Naive thymus-derived CD4-positive, alpha-beta T cell (primary cell): ENCODE measurements around the gene UVRAG. TPM values are rescaled to one million over a fixed set of nuclear protein-coding genes. Genes with fewer than 3 reads are reported as not detected.

Experiments used
- ATAC-seq: fragments of 150-1000 bp; cut with Tn5 transposase; 2 replicates; pipeline ENCODE4 v1.10.0; 2021; ENCODE audit warnings: mild to moderate bottlenecking, moderate library complexity
- CTCF ChIA-PET: fragments of 350-600 bp; sonication (Branson Sonifier 250); formaldehyde crosslinking; loops from one replicate; lab custom pipeline; 2021; ENCODE audit warnings: antibody characterized with exemption; lab: Charles Lee
- POLR2A ChIA-PET: fragments of 350-600 bp; sonication (Branson Sonifier 250); formaldehyde crosslinking; loops from one replicate; lab custom pipeline; 2021; ENCODE audit warnings: antibody characterized with exemption, inconsistent platforms; lab: Charles Lee
- DNase-seq, 9 donors: peaks; one replicate each; pipeline versions ENCODE4 v3.0.0 to v3.0.0-alpha.2; 2020 to 2022; ENCODE audit warnings: mixed read lengths in 1 of 9
- H3K27ac ChIP-seq: one replicate; pipeline ENCODE4 v1.7.0; 2013; ENCODE audit warnings: mild to moderate bottlenecking, low read depth, low read length, moderate library complexity
- H3K27me3 ChIP-seq, 2 donors: one replicate each; pipeline ENCODE4 v1.7.0; 2013; ENCODE audit warnings: low read length in 2 of 2, mild to moderate bottlenecking in 2 of 2, moderate library complexity in 2 of 2; ENCODE audit not compliant: control insufficient read depth in 2 of 2, insufficient read depth in 2 of 2
- H3K36me3 ChIP-seq, 3 experiments: 1 replicate in 2 of 3; 2 replicates in 1 of 3; pipeline ENCODE4 v1.7.0; 2013; ENCODE audit warnings: low read length in 3 of 3, mild to moderate bottlenecking in 3 of 3, moderate library complexity in 1 of 3; ENCODE audit not compliant: insufficient read depth in 3 of 3, control insufficient read depth in 2 of 3
- H3K4me1 ChIP-seq, 2 donors: one replicate each; pipeline ENCODE4 v1.7.0; 2013; ENCODE audit warnings: low read length in 2 of 2, mild to moderate bottlenecking in 2 of 2, moderate library complexity in 1 of 2; ENCODE audit not compliant: control insufficient read depth in 2 of 2, insufficient read depth in 2 of 2
- H3K4me3 ChIP-seq: 2 replicates; pipeline ENCODE4 v1.7.0; 2013; ENCODE audit warnings: mild to moderate bottlenecking, low read length
- H3K9me3 ChIP-seq, 3 experiments: 1 replicate in 2 of 3; 2 replicates in 1 of 3; pipeline ENCODE4 v1.7.0; 2013; ENCODE audit warnings: low read length in 3 of 3; ENCODE audit not compliant: control insufficient read depth in 2 of 3
- H3K27ac Mint-ChIP-seq, 9 donors: one replicate each; pipeline ENCODE4 v1.8.0; 2020 to 2022; ENCODE audit warnings: mixed read lengths in 9 of 9, mild to moderate bottlenecking in 8 of 9, moderate library complexity in 5 of 9, inconsistent platforms in 2 of 9
- H3K27me3 Mint-ChIP-seq, 5 donors: one replicate each; pipeline ENCODE4 v1.8.0; 2021 to 2022; ENCODE audit warnings: mixed read lengths in 5 of 5, mild to moderate bottlenecking in 1 of 5
- H3K36me3 Mint-ChIP-seq, 5 donors: one replicate each; pipeline ENCODE4 v1.8.0; 2020 to 2022; ENCODE audit warnings: mixed read lengths in 5 of 5, mild to moderate bottlenecking in 3 of 5, inconsistent platforms in 1 of 5
- H3K4me1 Mint-ChIP-seq, 7 donors: one replicate each; pipeline ENCODE4 v1.8.0; 2020 to 2022; ENCODE audit warnings: mixed read lengths in 7 of 7, mild to moderate bottlenecking in 3 of 7, inconsistent platforms in 1 of 7
- H3K4me3 Mint-ChIP-seq, 10 donors: one replicate each; pipeline ENCODE4 v1.8.0; 2020 to 2022; ENCODE audit warnings: mild to moderate bottlenecking in 10 of 10, mixed read lengths in 10 of 10, moderate library complexity in 6 of 10, inconsistent platforms in 2 of 10
- H3K9me3 Mint-ChIP-seq, 11 donors: one replicate each; pipeline ENCODE4 v1.8.0; 2020 to 2022; ENCODE audit warnings: mixed read lengths in 11 of 11, mild to moderate bottlenecking in 4 of 11, inconsistent platforms in 1 of 11, moderate library complexity in 1 of 11
- intact Hi-C, 2 donors: fragments of 100-400 bp; cut with micrococcal nuclease; formaldehyde crosslinking; loops; one replicate each; pipeline ENCODE4 v1.15.1; 2023
- polyA plus RNA-seq, 2 donors: library from polyadenylated mRNA; unstranded; fragments of 300-500 nt; fragmentation: Illumina TruSeq; gene quantifications; one replicate each; pipeline ENCODE4 v1.2.3, GENCODE V29; 2021
- total RNA-seq, 6 experiments: library from RNA in 5 of 6; stranded (reverse) in 5 of 6; gene quantifications; 1 replicate in 5 of 6; 2 replicates in 1 of 6; pipeline ENCODE4 v1.2.3 and lab custom pipeline; 2021 to 2026

UVRAG gene
- total and polyA plus RNA-seq, 7 experiments from 2014 or later: 12.3 to 46.1 (median 24.6) TPM

DNA sequence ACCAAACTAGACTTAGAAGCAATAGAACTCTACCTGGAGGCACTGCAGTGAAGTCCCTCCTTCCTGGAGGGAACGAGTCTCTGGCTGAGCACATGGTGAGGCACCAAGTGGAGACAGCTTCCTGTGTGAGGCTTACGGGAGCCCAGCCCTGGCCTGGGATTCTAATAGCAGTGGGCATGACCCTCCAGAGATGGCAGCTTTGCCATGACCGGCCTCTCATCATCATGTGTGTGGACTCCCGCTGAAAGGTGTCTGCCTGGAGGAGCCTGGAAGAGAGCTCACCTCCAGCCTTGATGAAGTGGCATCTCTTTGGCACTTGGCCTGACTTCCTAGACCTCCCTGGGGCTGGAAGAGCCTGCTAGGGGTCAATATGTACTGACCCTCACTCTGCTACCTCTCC is 38.5 kb upstream of the UVRAG start:
- Mint-ChIP-seq H3K4me3 (no peak overlapping the region), H3K36me3 (no peaks in the 10 kb centered on the region), H3K27ac (no peak overlapping the region), H3K27me3 (no peaks in the 10 kb centered on the region), H3K4me1 (peaks cover 0 to 38% (median 0%) of the 10 kb centered on the region in 7 donors), H3K9me3 (no peaks in the 10 kb centered on the region)
- ChIA-PET POLR2A (no interaction called here), CTCF (interaction anchor here (1.5 kb wide), 1 partner anchor 27 kb away, joined by 5 read pairs; no protein-coding TSS in a partner anchor)
- no peaks in the 10 kb centered on the region for H3K27me3 ChIP-seq
- intact Hi-C loops: no loop called here
- H3K4me3 ChIP-seq: no peak overlapping the region
- H3K4me1 ChIP-seq: no peaks in the 10 kb centered on the region
- H3K36me3 ChIP-seq: no peaks in the 10 kb centered on the region
- H3K9me3 ChIP-seq: no peaks in the 10 kb centered on the region
- H3K27ac ChIP-seq: no peak overlapping the region
- no peak for DNase-seq
- no peak for ATAC-seq

DNA sequence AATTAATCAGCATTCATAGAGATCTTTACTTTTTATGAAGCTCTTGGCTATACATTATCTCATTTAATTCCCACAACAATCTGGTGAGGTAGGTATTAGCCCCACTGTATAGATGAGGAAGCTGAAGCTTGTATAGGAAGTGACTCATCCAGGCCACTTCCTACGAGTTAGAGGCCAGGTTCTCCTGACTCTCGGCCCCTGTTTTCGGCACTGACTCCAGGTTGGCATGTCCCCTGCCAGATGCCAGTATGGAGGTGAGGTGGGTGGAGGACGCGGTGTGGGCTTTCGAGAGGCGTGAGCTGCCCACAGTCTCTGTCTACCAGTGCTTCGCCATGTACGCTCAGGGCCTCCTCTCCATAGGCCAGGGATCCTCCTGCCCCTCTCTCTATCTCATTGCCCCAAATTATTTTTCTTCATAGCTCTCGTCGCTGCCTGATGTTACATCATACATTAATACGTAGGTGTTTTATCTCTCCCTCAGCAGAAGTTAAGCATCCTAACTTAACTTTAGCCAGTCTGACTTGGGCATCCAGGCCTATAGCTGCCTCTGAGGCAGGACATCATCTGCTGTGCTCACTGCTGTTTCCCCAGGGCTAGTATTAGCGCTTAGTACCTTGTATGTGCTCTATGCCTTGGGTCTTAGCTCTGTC is 37.4 kb upstream of the UVRAG start:
- peak overlapping the region in 1 of 10 donors; percentile 10 for H3K4me3 Mint-ChIP-seq
- H3K4me1 Mint-ChIP-seq: peaks cover 0 to 38% (median 0%) of the 10 kb centered on the region in 7 donors
- H3K9me3 Mint-ChIP-seq: no peaks in the 10 kb centered on the region
- peak overlapping the region in 1 of 9 donors; percentile 43 for H3K27ac Mint-ChIP-seq
- ATAC-seq (peak; percentile 72), DNase-seq (no peak)
- CTCF ChIA-PET: interaction anchor here (1.5 kb wide), 1 partner anchor 26 kb away, joined by 5 read pairs; no protein-coding TSS in a partner anchor
- POLR2A ChIA-PET: no interaction called here
- H3K9me3 ChIP-seq: no peaks in the 10 kb centered on the region
- H3K36me3 ChIP-seq: no peaks in the 10 kb centered on the region
- intact Hi-C loops: no loop called here
- no peaks in the 10 kb centered on the region for H3K27me3 ChIP-seq
- no peaks in the 10 kb centered on the region for H3K4me1 ChIP-seq
- no peak overlapping the region for H3K4me3 ChIP-seq
- no peaks in the 10 kb centered on the region for H3K27me3 Mint-ChIP-seq
- H3K36me3 Mint-ChIP-seq: no peaks in the 10 kb centered on the region
- no peak overlapping the region for H3K27ac ChIP-seq

DNA sequence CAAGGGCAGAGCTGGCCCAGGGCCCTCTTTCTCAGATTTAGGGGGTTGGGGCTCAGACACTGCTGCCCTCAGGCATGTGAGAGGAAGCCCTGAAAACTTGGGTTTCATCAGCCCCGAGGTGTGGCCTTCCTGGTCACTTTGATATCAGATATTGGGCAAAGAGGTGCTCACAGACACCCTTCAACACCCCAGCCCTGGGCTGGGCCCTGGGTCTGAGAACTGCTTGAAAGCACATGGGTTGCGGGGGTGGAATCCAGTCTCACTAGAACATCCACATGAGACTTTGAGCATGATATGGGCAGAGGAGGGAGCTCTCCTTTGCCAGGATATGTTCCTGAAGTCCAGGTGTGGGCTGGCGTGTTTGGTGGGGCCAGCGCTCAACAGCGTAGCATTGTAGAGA is 36.0 kb upstream of the UVRAG start:
- Histone ChIP-seq H3K27ac (no peak overlapping the region), H3K36me3 (no peaks in the 10 kb centered on the region), H3K27me3 (no peaks in the 10 kb centered on the region), H3K4me1 (no peaks in the 10 kb centered on the region), H3K9me3 (no peaks in the 10 kb centered on the region), H3K4me3 (no peak overlapping the region)
- DNase-seq (no peak), ATAC-seq (no peak)
- Mint-ChIP-seq H3K4me1 (peaks cover 0 to 34% (median 0%) of the 10 kb centered on the region in 7 donors), H3K27me3 (no peaks in the 10 kb centered on the region), H3K9me3 (no peaks in the 10 kb centered on the region), H3K4me3 (no peak overlapping the region), H3K36me3 (no peaks in the 10 kb centered on the region), H3K27ac (no peak overlapping the region)
- intact Hi-C loops: no loop called here
- CTCF ChIA-PET: no interaction called here
- POLR2A ChIA-PET: no interaction called here

DNA sequence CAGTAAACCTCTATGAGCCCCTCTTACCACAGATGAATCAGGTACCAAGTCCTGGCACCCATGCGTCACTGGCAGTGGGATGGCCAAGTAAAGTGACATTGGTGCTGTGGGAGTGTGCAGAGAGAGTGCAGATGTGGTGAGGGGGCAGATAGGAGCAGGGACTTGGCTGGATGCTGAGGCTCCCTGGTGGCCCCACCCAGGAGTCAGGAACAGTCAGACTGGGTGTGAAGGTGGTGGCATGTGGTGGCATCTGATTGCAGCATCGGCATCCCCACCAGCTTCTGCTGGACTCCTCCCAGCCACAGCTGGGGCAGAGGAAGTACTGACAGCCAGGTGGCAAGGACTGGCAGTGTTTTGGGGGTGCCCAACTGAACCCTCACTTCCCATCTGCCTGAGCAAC is 35.0 kb upstream of the UVRAG start:
- Mint-ChIP-seq H3K4me1 (peaks cover 0 to 31% (median 0%) of the 10 kb centered on the region in 7 donors), H3K4me3 (no peak overlapping the region), H3K36me3 (no peaks in the 10 kb centered on the region), H3K27me3 (no peaks in the 10 kb centered on the region), H3K27ac (no peak overlapping the region), H3K9me3 (no peaks in the 10 kb centered on the region)
- Histone ChIP-seq H3K4me3 (no peak overlapping the region), H3K27me3 (no peaks in the 10 kb centered on the region), H3K4me1 (no peaks in the 10 kb centered on the region), H3K36me3 (no peaks in the 10 kb centered on the region), H3K27ac (no peak overlapping the region), H3K9me3 (no peaks in the 10 kb centered on the region)
- intact Hi-C loops: no loop called here
- DNase-seq: no peak
- POLR2A ChIA-PET: no interaction called here
- CTCF ChIA-PET: no interaction called here
- no peak for ATAC-seq

DNA sequence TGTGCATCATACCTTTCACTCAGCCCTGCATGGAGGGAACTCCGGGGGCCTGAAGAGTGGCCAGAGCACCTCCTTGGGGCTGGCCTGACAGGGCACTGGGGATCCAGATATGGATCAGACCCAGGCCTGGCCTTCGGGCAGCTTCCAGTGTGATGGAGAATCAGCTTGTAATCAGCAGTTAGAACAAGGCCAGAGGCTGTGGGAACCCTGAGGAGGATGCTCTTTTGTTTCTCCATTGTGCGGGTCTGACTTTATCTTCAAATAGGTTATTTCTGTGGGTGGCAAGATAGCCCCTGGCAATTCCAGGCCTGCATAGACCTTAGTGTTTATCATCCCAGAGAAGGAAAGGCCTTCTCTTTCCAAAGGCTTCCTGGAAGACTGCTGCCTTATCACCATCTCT is 34.1 kb upstream of the UVRAG start:
- no peak overlapping the region for H3K27ac Mint-ChIP-seq
- intact Hi-C loops: no loop called here
- no peaks in the 10 kb centered on the region for H3K36me3 Mint-ChIP-seq
- H3K27ac ChIP-seq: no peak overlapping the region
- ATAC-seq (no peak), DNase-seq (no peak)
- POLR2A ChIA-PET: no interaction called here
- CTCF ChIA-PET: no interaction called here
- no peaks in the 10 kb centered on the region for H3K4me1 ChIP-seq
- H3K27me3 Mint-ChIP-seq: no peaks in the 10 kb centered on the region
- no peaks in the 10 kb centered on the region for H3K36me3 ChIP-seq
- no peaks in the 10 kb centered on the region for H3K27me3 ChIP-seq
- H3K4me3 ChIP-seq: no peak overlapping the region
- peaks cover 0 to 31% (median 0%) of the 10 kb centered on the region in 7 donors for H3K4me1 Mint-ChIP-seq
- no peaks in the 10 kb centered on the region for H3K9me3 Mint-ChIP-seq
- no peaks in the 10 kb centered on the region for H3K9me3 ChIP-seq
- no peak overlapping the region for H3K4me3 Mint-ChIP-seq

DNA sequence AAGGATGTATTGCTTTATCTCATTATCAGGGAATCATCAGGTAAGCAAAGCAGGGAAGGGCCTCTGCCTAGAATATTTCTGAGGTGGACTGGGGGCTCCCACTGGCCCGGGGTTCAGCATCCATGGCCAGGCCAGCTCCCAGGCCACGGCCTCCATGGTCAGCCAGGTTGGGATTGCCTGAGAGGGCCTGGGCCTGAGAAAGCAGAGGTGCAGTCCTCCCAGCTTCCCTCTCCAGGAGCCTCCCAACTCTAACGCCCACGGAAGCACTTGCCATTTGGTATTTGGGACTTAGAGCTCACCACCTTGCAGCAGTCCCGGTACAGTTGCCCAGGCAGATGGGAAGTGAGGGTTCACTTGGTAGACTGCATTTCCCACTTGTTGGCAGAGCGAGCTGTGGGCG is 33.7 kb upstream of the UVRAG start:
- CTCF ChIA-PET: no interaction called here
- no peaks in the 10 kb centered on the region for H3K4me1 ChIP-seq

DNA sequence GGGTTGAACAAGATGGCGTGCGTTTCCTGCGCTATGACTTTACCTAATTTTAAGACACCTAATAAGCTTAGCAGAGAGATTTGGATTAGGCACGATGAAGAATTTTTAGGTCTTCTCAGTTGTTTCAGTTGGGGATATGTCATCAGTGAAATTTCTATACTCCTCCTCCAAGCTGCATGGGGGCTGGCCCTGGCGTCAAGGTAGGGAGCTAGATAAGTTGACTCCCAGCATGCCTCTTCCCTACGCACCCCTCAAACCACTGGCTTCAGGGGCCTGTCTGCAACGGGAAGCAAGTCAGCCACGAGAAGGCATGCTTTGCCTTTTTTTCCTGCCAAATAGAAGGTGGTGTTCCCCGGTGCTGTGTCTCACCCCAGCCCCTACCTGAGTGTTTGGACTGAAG is 33.2 kb upstream of the UVRAG start:
- no peaks in the 10 kb centered on the region for H3K27me3 ChIP-seq
- Mint-ChIP-seq H3K4me3 (no peak overlapping the region), H3K27ac (no peak overlapping the region), H3K27me3 (no peaks in the 10 kb centered on the region), H3K36me3 (no peaks in the 10 kb centered on the region), H3K4me1 (peaks cover 0 to 29% (median 0%) of the 10 kb centered on the region in 7 donors), H3K9me3 (no peaks in the 10 kb centered on the region)
- H3K36me3 ChIP-seq: no peaks in the 10 kb centered on the region
- intact Hi-C loops: no loop called here
- ATAC-seq: no peak
- DNase-seq: no peak
- no peak overlapping the region for H3K4me3 ChIP-seq
- H3K27ac ChIP-seq: no peak overlapping the region
- ChIA-PET POLR2A (no interaction called here), CTCF (interaction anchor here (0.6 kb wide), 1 partner anchor 23 kb away, joined by 4 read pairs; no protein-coding TSS in a partner anchor)
- H3K4me1 ChIP-seq: no peaks in the 10 kb centered on the region
- H3K9me3 ChIP-seq: no peaks in the 10 kb centered on the region

More for the DNA sequence above, 33.7 kb upstream of the UVRAG start:
- Mint-ChIP-seq H3K27ac (no peak overlapping the region), H3K4me3 (no peak overlapping the region), H3K27me3 (no peaks in the 10 kb centered on the region), H3K4me1 (peaks cover 0 to 31% (median 0%) of the 10 kb centered on the region in 7 donors), H3K36me3 (no peaks in the 10 kb centered on the region), H3K9me3 (no peaks in the 10 kb centered on the region)
- DNase-seq: no peak
- intact Hi-C loops: no loop called here
- H3K27me3 ChIP-seq: no peaks in the 10 kb centered on the region
- H3K4me3 ChIP-seq: no peak overlapping the region
- no peak for ATAC-seq
- no peaks in the 10 kb centered on the region for H3K9me3 ChIP-seq
- no peak overlapping the region for H3K27ac ChIP-seq
- no peaks in the 10 kb centered on the region for H3K36me3 ChIP-seq
- POLR2A ChIA-PET: no interaction called here
